Caco-2 (cell line): ENCODE results near the gene MAGIX. TPM values are rescaled to one million over a fixed set of nuclear protein-coding genes. Genes with fewer than 3 reads are reported as not detected.

Experiments used
- BruUV-seq: library from RNA; stranded (reverse); fragments of 400-500 nt; replicated peaks from 2 replicates; lab custom pipeline; 2021; lab: Mats Ljungman, UMichigan
- CTCF ChIA-PET: fragments of 300-600 bp; sonication (Branson Sonifier 250); formaldehyde crosslinking; loops from one replicate; lab custom pipeline; 2022; ENCODE audit warnings: antibody characterized with exemption; lab: Charles Lee
- POLR2A ChIA-PET: fragments of 300-600 bp; sonication (Branson Sonifier 250); formaldehyde crosslinking; loops from one replicate; lab custom pipeline; 2022; ENCODE audit warnings: antibody characterized with exemption; lab: Charles Lee
- DNase-seq, 2 experiments: peaks; one replicate each; pipeline versions ENCODE4 v3.0.0 to v3.0.0-alpha.2; 2020 to 2022
- H3K27me3 ChIP-seq: replicated peaks from 2 replicates; pipeline ENCODE4 v1.6.0; 2011; ENCODE audit warnings: low read length; ENCODE audit not compliant: control insufficient read depth, insufficient read depth
- H3K36me3 ChIP-seq: 2 replicates; pipeline ENCODE4 v1.5.1; 2011; ENCODE audit warnings: low read length; ENCODE audit not compliant: control insufficient read depth, insufficient read depth
- H3K4me1 ChIP-seq: fragments of 250-450 bp; sonication (Bioruptor Pico); 2 replicates; pipeline ENCODE4 v1.5.1; 2020; ENCODE audit warnings: mild to moderate bottlenecking
- H3K4me3 ChIP-seq: 2 replicates; pipeline ENCODE4 v1.5.1; 2011; ENCODE audit warnings: low read depth, mild to moderate bottlenecking, control low read depth, low read length
- H3K9me3 ChIP-seq: fragments of 250-450 bp; sonication (Bioruptor Pico); 2 replicates; pipeline ENCODE4 v1.5.1; 2020; ENCODE audit warnings: mild to moderate bottlenecking, moderate library complexity
- H3K27ac Mint-ChIP-seq: one replicate; pipeline ENCODE4 v1.8.0; 2022; ENCODE audit warnings: mixed read lengths; ENCODE audit not compliant: unreplicated experiment
- H3K27me3 Mint-ChIP-seq: one replicate; pipeline ENCODE4 v1.8.0; 2022; ENCODE audit warnings: mixed read lengths; ENCODE audit not compliant: insufficient read depth, unreplicated experiment
- H3K36me3 Mint-ChIP-seq: one replicate; pipeline ENCODE4 v1.8.0; 2022; ENCODE audit warnings: mild to moderate bottlenecking, mixed read lengths; ENCODE audit not compliant: insufficient read depth, unreplicated experiment
- H3K4me1 Mint-ChIP-seq: one replicate; pipeline ENCODE4 v1.8.0; 2022; ENCODE audit warnings: low read depth, mixed read lengths; ENCODE audit not compliant: unreplicated experiment
- H3K4me3 Mint-ChIP-seq: one replicate; pipeline ENCODE4 v1.8.0; 2022; ENCODE audit warnings: mild to moderate bottlenecking, moderate library complexity, mixed read lengths; ENCODE audit not compliant: unreplicated experiment
- H3K9me3 Mint-ChIP-seq: one replicate; pipeline ENCODE4 v1.8.0; 2022; ENCODE audit warnings: mixed read lengths; ENCODE audit not compliant: unreplicated experiment
- CTCF ChIP-seq, 2 experiments: fragments of 200-600 bp in 1 of 2; IDR thresholded peaks; 1 replicate in 1 of 2; 2 replicates in 1 of 2; pipeline versions ENCODE4 v1.5.1 to v1.8.0; 2011 to 2022; ENCODE audit warnings: antibody characterized with exemption in 1 of 2, control low read depth in 1 of 2, inconsistent platforms in 1 of 2, low read depth in 1 of 2, low read length in 1 of 2, mild to moderate bottlenecking in 1 of 2, moderate library complexity in 1 of 2; ENCODE audit not compliant: insufficient read depth in 1 of 2, severe bottlenecking in 1 of 2, unreplicated experiment in 1 of 2
- intact Hi-C: fragments of 100-400 bp; cut with micrococcal nuclease; formaldehyde crosslinking; loops from one replicate; pipeline ENCODE4 v1.10.0; 2022; ENCODE audit not compliant: unreplicated experiment
- total RNA-seq: library from RNA; stranded (reverse); gene quantifications from 2 replicates; pipeline ENCODE4 v1.2.3, GENCODE V29; 2022

The MAGIX gene
- total RNA-seq, 1 experiment from 2014 or later: 1.5 TPM

DNA sequence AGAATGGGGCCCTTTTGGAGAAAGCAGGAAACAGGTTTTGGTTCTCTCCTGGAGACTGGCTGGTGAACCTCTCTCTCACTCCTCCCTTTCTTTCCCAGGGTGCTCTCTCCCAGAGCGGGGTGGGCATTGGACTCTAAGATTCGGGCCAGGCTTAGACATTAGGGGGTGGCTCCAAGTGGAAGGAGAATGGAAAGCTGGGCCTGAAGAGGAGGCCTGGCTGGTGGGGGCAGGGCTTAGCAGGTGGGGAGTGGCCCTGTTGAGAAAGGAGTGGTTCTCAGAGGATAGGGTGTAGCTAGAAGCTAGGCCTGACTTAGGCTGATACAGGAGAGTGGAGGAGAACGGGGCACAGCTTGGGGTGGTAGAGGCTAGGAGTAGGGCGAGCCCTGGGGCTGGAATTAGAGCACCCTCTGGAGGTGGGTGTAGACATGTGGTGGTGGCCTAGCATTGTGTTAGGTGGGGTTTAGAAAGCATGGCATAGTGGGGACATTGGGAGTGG, 14.8 kb downstream of the MAGIX start:
- ChIA-PET POLR2A (no interaction called here), CTCF (interaction anchor here (0.6 to 1.0 kb wide), 2 partner anchors 14 to 21 kb away, joined by 3 read pairs; no protein-coding TSS in a partner anchor)
- Mint-ChIP-seq H3K36me3 (peaks cover 17% of the 10 kb centered on the region), H3K27me3 (no peaks in the 10 kb centered on the region), H3K9me3 (no peaks in the 10 kb centered on the region), H3K27ac (no peak overlapping the region), H3K4me3 (no peak overlapping the region), H3K4me1 (peaks cover 14% of the 10 kb centered on the region)
- Histone ChIP-seq H3K36me3 (no peaks in the 10 kb centered on the region), H3K9me3 (no peaks in the 10 kb centered on the region), H3K4me3 (no peak overlapping the region), H3K27me3 (no peaks in the 10 kb centered on the region), H3K4me1 (no peaks in the 10 kb centered on the region)
- intact Hi-C loops: loop anchor here (10.0 kb wide), 1 partner anchor 57 kb away; the partner anchor contains the start of genes CACNA1F and CCDC22
- DNase-seq: no peak
- BruUV-seq: no TSS peak
- no peak for TF ChIP-seq CTCF (IDR thresholded peaks at IDR 0.05; ENCODE audit: insufficient read depth in 1 of 2, low read depth in 1 of 2, low read length in 1 of 2, severe bottlenecking in 1 of 2, unreplicated experiment in 1 of 2)

DNA sequence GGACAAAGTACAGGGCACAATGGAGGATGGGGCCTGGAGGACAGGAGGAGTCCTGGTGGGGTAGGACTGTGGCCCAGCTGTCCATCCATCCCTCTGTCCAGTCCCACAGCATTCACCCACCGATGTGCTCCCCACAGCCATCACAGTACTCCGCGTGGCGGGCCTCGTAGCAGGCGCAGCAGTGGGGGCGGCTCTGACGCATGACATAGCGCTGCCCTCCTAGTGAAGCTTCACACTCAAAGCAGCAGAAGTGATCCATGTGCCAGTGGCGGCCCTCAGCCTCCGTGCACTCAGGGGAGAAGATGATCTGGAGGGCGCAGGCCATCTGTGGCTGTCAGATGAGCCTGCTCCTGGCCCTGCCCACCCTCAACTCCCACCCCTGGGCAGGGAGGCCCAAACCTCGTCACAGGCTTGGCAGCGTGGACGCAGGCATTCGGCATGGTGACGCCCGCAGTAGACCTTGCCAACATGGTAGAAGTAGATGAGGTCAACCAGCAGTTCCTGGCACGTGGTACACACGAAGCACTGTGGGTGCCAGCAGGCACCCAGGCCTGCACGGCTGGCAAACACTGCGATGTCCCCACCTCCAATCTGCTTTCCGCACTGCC, 15.4 kb downstream of the MAGIX start:
- CTCF ChIA-PET: interaction anchor here (0.6 to 1.0 kb wide), 2 partner anchors 13 to 22 kb away, joined by 3 read pairs; no protein-coding TSS in a partner anchor
- Histone ChIP-seq H3K9me3 (no peaks in the 10 kb centered on the region), H3K36me3 (no peaks in the 10 kb centered on the region), H3K27me3 (no peaks in the 10 kb centered on the region), H3K4me1 (no peaks in the 10 kb centered on the region), H3K4me3 (no peak overlapping the region)
- POLR2A ChIA-PET: no interaction called here
- Mint-ChIP-seq H3K27ac (no peak overlapping the region), H3K27me3 (no peaks in the 10 kb centered on the region), H3K9me3 (no peaks in the 10 kb centered on the region), H3K4me1 (peaks cover 14% of the 10 kb centered on the region), H3K36me3 (peaks cover 22% of the 10 kb centered on the region), H3K4me3 (no peak overlapping the region)
- no peak for TF ChIP-seq CTCF (IDR thresholded peaks at IDR 0.05; ENCODE audit: insufficient read depth in 1 of 2, low read depth in 1 of 2, low read length in 1 of 2, severe bottlenecking in 1 of 2, unreplicated experiment in 1 of 2)
- no TSS peak for BruUV-seq
- intact Hi-C loops: loop anchor here (10.0 kb wide), 1 partner anchor 57 kb away; the partner anchor contains the start of genes CACNA1F and CCDC22
- no peak for DNase-seq

GRCh38 chrX:49178537-49178936, 16.0 kb downstream of the MAGIX start:
- H3K27me3 Mint-ChIP-seq: no peaks in the 10 kb centered on the region
- H3K9me3 ChIP-seq: no peaks in the 10 kb centered on the region
- no TSS peak for BruUV-seq
- no peaks in the 10 kb centered on the region for H3K4me1 ChIP-seq
- H3K9me3 Mint-ChIP-seq: no peaks in the 10 kb centered on the region
- no peak overlapping the region for H3K4me3 Mint-ChIP-seq
- POLR2A ChIA-PET: no interaction called here
- H3K27ac Mint-ChIP-seq: no peak overlapping the region
- CTCF ChIA-PET: no interaction called here
- intact Hi-C loops: loop anchor here (10.0 kb wide), 1 partner anchor 56 kb away; the partner anchor contains the start of genes CACNA1F and CCDC22
- H3K27me3 ChIP-seq: no peaks in the 10 kb centered on the region
- no peak for TF ChIP-seq CTCF (IDR thresholded peaks at IDR 0.05; ENCODE audit: insufficient read depth in 1 of 2, low read depth in 1 of 2, low read length in 1 of 2, severe bottlenecking in 1 of 2, unreplicated experiment in 1 of 2)
- H3K36me3 ChIP-seq: no peaks in the 10 kb centered on the region
- no peak overlapping the region for H3K4me3 ChIP-seq
- no peak for DNase-seq
- H3K36me3 Mint-ChIP-seq: peaks cover 22% of the 10 kb centered on the region
- H3K4me1 Mint-ChIP-seq: peaks cover 14% of the 10 kb centered on the region
